GM21619 (cell line): ENCODE data around the gene IFITM10.
"Not testable (repeated sequence)": the region's sequence is repeated elsewhere in the genome, so short reads cannot be mapped to it uniquely, and the experiment has no call there.

ENCODE experiments used
- ATAC-seq: cut with Tn5 transposase; IDR thresholded peaks from one replicate; pipeline ENCODE4 v1.9.1; 2021; ENCODE audit not compliant: unreplicated experiment

The IFITM10 gene

GRCh38 chr11:1778141-1778911 is 27.9 kb upstream of the IFITM10 start:
- no peak for ATAC-seq

DNA sequence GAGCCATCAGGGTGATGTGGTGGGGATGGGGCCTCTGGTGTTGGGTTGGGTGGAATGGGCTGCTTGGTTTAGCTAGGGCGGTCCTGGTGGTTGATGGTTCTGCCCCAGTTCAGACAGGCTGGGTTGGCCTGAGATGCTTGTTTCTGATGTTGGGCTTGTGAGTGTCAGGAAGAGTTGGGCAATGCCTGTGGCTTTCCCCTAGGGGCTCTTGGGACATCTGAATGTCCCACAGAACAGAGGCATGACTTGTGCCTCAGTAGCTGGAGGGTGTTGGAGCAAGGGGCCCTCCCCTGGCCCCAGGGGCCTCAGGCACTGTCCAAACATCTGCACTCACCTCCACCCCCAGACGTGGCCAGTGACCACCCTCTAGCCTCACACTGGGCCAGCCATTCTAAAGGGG is 27.3 kb upstream of the IFITM10 start:
- ATAC-seq: no peak

DNA sequence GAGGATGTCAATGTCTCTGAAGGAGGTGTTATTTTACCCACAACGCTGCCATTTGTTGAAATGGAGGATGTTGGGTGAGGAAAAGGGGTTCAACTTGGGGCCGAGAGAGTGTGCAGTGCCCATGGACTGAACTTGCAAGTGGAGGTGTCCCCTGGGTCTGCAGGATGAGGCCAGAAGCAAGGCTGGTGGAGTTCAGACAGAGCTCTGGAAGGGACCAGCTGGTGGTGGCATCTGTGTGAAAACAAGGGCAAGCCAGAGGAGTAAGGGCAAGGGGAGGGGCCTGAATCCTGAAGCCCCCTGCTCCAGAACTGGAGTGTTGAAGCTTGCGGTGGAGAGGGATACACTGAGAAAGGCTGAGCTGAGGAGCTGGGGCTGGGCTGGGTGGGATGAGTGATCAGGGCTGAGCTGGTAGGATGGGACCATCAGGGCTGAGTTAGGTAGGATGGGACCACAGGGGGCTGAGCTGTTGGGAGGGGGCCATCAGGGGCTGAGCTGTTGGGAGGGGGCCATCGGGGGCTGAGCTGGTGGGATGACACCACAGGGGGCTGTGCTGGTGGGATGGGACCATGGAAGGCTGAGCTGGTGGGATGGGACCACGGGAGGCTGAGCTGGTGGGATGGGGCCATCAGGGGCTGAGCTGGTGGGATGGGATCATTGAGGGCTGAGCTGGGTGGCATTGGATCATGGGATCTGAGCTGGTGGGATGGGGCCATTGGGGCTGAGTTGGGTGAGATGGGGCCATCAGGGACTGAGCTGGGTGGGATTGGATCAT is 26.7 kb upstream of the IFITM10 start:
- no peak for ATAC-seq

- ATAC-seq: no peak
These were observed 26.0 kb upstream of the IFITM10 start for GRCh38 chr11:1776331-1776851.

DNA sequence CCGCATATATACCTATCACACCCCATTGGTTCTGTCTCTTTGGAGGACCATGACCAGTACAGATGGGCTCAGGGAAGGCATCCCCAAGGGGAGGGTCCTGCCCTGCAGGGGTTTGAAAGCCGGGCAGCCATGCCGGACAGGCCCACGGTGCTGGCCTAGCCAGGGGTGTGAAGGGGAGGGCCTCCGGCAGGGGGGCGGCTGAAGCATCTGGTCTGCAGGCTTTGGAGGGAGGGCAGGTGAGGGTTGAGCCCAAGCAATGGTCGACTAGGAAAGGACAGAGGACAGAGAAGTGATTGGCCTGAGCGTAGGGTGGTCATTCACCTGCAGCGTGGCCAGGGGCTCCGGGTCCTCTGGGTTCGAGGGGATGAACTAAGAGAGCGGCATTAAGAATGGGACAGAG is 24.5 kb upstream of the IFITM10 start:
- no peak for ATAC-seq

GRCh38 chr11:1773994-1774550 is 23.7 kb upstream of the IFITM10 start:
- ATAC-seq: no peak

DNA sequence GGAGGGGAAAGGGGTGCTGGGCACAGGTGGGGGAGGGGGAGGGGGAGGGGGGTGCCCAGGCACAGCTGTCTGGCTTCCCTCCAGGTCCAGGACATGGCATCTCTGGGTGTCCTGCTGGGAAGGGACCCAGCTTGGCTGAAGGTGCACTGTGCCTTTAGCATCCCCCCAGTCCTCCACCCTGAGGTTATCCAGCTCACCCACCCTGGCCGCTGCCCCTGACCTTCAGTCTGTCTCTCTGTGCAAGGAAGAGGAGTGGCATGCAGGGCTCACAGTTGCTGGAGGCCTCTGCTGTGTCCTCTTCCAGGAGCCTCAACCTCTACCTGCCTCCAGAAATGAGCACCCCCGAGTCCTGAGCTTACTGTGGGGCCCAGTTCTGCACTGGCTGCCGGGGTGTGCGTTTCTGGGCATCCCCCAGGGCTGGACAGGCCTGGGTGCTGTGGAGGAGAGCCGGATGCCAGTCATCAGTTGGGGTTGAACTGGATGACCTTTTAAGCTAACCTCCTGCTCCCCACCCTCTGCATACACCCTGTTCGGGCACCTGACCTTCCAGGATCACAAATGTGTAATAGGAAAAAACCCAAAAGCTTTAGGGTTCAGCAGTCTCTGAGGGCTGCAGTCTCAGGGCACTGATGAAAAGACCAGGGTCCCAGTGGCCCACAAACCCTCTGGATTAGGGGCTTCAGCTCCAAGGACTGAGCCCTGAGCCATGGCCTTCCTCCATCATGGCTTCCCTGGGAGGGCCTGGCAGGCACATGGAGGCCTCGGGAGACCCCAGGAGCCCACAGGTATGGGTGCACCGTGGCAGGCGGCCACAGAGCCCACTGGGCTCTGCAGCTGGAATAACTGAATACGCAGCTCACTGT is 23.0 kb upstream of the IFITM10 start:
- no peak for ATAC-seq

- ATAC-seq: no peak
These were observed 22.1 kb upstream of the IFITM10 start for GRCh38 chr11:1772270-1773130.

DNA sequence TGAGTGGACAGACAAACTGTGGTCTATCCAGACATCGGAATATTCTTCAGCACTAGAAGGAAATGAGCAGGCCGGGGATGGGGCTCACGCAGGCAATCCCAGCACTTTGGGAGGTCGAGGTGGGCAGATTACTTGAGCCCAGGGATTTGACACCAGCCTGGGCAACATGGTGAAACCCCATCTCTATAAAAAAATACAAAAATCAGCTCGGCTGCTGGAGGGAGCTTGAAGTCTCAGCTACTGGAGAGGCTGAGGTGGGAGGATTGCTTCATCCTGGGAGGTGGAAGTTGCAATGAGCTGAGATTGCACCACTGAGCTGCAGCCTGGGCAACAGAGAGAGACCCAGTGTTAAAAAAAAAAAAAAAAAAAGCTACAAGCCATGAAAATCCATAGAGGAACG is 21.3 kb upstream of the IFITM10 start:
- no peak for ATAC-seq

GRCh38 chr11:1771273-1771672 is 20.9 kb upstream of the IFITM10 start:
- no peak for ATAC-seq

DNA sequence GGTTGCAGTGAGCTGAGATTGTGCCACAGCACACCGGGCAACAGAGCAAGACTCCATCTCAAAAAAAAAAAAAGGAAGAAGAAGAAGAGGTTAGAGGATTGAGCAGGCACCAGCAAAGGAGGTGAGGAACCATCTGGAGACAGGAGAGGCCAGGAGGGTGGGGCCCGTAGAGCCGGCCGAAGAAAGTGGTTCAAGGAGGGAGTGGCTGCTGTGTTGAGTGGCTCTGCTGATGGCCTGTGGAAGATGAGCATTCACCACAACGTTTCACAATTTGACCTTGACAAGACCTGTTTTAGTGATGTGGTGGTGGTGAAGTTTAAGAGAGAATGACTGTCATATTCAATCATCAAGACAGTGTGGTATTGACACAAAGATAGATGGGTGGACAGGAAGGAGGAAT is 20.1 kb upstream of the IFITM10 start:
- ATAC-seq: no peak

DNA sequence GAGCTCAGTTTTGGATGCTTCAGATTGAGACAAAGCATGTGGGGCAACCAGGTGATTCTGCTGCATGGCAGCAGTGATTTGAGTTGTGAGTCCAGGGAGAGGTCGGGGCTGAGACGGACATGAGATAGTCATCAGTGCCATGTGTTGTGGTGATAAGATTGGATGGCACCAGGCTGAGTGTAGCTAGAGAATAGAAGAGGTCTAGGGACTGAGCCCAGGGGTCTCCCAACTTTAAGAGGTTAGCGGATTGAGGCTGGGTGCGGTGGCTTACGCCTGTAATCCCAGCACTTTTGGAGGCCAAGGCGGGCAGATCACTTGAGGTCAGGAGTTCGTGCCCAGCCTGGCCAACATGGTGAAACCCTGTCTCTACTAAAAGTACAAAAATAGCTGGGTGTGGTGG is 19.7 kb upstream of the IFITM10 start:
- no peak for ATAC-seq

DNA sequence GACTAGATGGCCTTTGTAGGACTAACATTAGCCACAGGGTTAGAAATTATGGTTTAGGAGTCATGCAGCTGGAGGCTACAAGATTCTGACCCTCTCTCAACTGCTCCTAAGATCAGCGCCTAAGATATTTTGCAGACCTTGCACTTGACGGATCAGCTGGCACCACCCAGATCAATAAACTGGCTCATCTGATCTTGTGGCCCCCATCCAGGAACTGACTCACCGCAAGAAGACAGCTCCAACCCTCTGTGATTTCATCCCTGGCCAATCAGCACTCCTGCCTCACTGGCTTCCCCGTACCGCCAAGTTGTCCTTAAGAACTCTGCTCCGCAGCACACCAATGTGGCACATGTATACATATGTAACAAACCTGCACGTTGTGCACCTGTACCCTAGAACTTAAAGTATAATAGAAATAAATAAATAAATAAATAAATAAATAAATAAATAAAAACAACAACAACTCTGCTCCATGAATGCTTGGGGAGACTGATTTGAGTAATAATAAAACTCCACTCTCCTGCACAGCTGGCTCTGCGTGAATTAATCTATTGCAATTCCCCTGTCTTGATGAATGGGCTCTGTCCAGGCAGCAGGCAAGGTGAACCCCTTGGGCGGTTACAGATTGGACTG is 19.0 kb upstream of the IFITM10 start:
- ATAC-seq: not testable (repeated sequence)

DNA sequence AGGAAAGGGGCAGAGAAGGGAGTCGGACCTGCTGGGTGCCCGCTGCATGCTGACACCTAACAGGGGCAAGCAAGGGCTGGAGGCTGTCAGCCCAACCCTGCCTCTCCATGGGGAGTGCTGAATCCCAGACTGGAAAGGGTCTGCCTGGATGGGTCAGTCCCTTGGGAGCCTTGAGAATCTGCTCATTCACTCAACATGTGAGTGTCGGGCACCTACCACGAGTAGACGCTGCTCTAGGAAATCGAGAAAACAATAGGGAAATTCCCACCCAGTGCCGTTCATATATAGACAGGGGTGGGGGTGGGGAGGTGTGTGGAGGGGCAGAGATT is 17.7 kb upstream of the IFITM10 start:
- no peak for ATAC-seq

DNA sequence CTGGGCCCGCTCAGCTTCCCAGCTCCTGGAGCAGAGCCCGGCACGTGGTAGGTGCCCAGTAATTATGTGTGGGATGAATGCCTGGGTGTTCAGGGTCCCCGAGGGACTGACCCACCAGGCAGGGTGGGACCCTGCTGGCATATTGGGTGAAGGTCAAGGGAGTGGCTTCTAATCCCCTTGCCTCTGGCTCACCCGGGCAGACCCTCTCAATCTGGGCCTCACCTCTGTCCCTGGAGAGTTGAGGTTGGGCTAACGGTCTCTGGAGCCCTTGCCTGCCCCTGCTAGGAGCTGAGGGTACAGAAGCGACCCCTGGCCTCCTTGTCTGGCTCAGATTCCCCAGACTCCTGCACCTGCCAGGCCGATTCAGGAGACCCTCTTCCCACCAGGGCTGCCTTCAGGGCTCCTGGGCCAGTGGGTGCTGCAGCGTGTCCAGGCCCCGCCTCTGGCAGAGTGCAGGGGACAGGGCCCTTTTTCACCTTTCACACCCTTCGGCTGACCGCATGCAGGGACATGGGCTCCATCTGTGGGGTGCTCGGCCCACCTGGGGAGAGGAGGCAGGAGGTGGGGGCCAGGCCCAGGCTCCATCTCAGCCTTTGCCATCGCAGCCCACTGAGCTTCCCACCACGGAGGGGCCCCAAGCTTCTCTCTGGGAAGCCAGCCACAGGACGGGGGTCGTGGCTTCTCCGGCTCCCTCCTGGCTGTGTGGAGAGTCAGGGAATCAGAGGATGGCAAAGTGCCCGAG is 17.2 kb upstream of the IFITM10 start:
- ATAC-seq: no peak

- no peak for ATAC-seq
These were observed 16.5 kb upstream of the IFITM10 start for GRCh38 chr11:1766719-1767398.

GRCh38 chr11:1765871-1766718 is 15.7 kb upstream of the IFITM10 start:
- no peak for ATAC-seq
